Parietal lobe (tissue), 1 donor: ENCODE measurements around the gene OPN1MW. TPM values are rescaled to one million over a fixed set of nuclear protein-coding genes. Genes with fewer than 3 reads are reported as not detected.

Experiments used
- total RNA-seq: library from RNA; depleted of rRNA; stranded (reverse); fragments of >200 nt; gene quantifications from one replicate; pipeline ENCODE4 v1.2.3, GENCODE V29; 2014

Gene OPN1MW
- not detected for total RNA-seq

DNA sequence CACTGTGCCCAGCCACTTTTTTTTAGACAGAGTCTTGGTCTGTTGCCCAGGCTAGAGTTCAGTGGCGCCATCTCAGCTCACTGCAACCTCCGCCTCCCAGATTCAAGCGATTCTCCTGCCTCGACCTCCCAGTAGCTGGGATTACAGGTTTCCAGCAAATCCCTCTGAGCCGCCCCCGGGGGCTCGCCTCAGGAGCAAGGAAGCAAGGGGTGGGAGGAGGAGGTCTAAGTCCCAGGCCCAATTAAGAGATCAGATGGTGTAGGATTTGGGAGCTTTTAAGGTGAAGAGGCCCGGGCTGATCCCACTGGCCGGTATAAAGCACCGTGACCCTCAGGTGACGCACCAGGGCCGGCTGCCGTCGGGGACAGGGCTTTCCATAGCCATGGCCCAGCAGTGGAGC is at the start of gene OPN1MW:
TSS of gene OPN1MW (plus strand) at position 301 of the 400 bp plus-strand sequence. CDS start at position 383, 82 bp downstream.

DNA sequence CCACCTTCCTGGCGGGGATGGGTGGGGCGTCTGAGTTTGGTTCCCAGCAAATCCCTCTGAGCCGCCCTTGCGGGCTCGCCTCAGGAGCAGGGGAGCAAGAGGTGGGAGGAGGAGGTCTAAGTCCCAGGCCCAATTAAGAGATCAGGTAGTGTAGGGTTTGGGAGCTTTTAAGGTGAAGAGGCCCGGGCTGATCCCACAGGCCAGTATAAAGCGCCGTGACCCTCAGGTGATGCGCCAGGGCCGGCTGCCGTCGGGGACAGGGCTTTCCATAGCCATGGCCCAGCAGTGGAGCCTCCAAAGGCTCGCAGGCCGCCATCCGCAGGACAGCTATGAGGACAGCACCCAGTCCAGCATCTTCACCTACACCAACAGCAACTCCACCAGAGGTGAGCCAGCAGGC is 38.4 kb upstream of the OPN1MW start, which contains the start of gene OPN1LW:
TSS of gene OPN1LW (plus strand) at position 234 of the 400 bp plus-strand sequence. CDS start at position 275, 41 bp downstream.

DNA sequence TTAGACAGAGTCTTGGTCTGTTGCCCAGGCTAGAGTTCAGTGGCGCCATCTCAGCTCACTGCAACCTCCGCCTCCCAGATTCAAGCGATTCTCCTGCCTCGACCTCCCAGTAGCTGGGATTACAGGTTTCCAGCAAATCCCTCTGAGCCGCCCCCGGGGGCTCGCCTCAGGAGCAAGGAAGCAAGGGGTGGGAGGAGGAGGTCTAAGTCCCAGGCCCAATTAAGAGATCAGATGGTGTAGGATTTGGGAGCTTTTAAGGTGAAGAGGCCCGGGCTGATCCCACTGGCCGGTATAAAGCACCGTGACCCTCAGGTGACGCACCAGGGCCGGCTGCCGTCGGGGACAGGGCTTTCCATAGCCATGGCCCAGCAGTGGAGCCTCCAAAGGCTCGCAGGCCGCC is 37.1 kb downstream of the OPN1MW start, which contains the start of gene OPN1MW2:
TSS of gene OPN1MW2 (plus strand) at position 301 of the 400 bp plus-strand sequence. CDS start at position 361, 60 bp downstream.

Other genes with a start within 250 kb of the OPN1MW start
- 37.2 TPM for gene NAA10, start 247.6 kb upstream of the OPN1MW start, total RNA-seq
- 4.1 TPM for gene RENBP, start 238.0 kb upstream of the OPN1MW start, total RNA-seq
- 26.0 TPM for gene HCFC1, start 210.8 kb upstream of the OPN1MW start, total RNA-seq
- gene TMEM187, start 209.8 kb upstream of the OPN1MW start, total RNA-seq, result 1.9 TPM
- 12.2 TPM for gene IRAK1, start 162.7 kb upstream of the OPN1MW start, total RNA-seq
- gene MECP2, start 84.9 kb upstream of the OPN1MW start, total RNA-seq, result 65.7 TPM
- gene OPN1LW, start 38.4 kb upstream of the OPN1MW start, total RNA-seq, result not detected
- gene OPN1MW2, start 37.2 kb downstream of the OPN1MW start, total RNA-seq, result not detected
- not detected for gene OPN1MW3, start 75.0 kb downstream of the OPN1MW start, total RNA-seq
- not detected for gene TEX28, start 112.5 kb downstream of the OPN1MW start, total RNA-seq
- gene TKTL1, start 113.2 kb downstream of the OPN1MW start, total RNA-seq, result 1.9 TPM
- gene FLNA, start 192.0 kb downstream of the OPN1MW start, total RNA-seq, result 148 TPM
- 17.8 TPM for gene EMD, start 196.7 kb downstream of the OPN1MW start, total RNA-seq
- 2,083 TPM for gene RPL10, start 215.8 kb downstream of the OPN1MW start, total RNA-seq
- gene DNASE1L1, start 226.7 kb downstream of the OPN1MW start, total RNA-seq, result 5.6 TPM
- gene TAFAZZIN, start 228.9 kb downstream of the OPN1MW start, total RNA-seq, result 25.7 TPM
- gene ATP6AP1, start 246.1 kb downstream of the OPN1MW start, total RNA-seq, result 55.7 TPM